K562 (cell line): ENCODE measurements around the gene TIMM10. TPM values are rescaled to one million over a fixed set of nuclear protein-coding genes. Genes with fewer than 3 reads are reported as not detected.

ENCODE experiments used
- ATAC-seq: fragments of 200-7000 bp; cut with Tn5 transposase; 3 replicates; pipeline ENCODE4 v1.9.1; 2020; ENCODE audit warnings: moderate library complexity
- BruUV-seq: library from RNA; stranded (reverse); fragments of 400-500 nt; replicated peaks from 2 replicates; lab custom pipeline; 2021; lab: Mats Ljungman, UMichigan
- CTCF ChIA-PET: fragments of 300-600 bp; formaldehyde crosslinking; extraction: SDS; loops from one replicate; lab custom pipeline; 2021; ENCODE audit warnings: low intra/inter-chr PET ratio; lab: Yijun Ruan, JAX
- POLR2A ChIA-PET: fragments of 300-600, 350-650 bp; sonication (Branson Sonifier 250); formaldehyde crosslinking; extraction: SDS; loops from one replicate; lab custom pipeline; 2021; ENCODE audit warnings: antibody characterized with exemption, inconsistent platforms; lab: Yijun Ruan, JAX
- DNase-seq, 4 experiments: peaks; one replicate each; pipeline versions ENCODE4 v3.0.0 to v3.0.0-alpha.2; 2011 to 2018; ENCODE audit warnings: low spot score in 3 of 4, mixed read lengths in 3 of 4; ENCODE audit errors: extremely low read depth in 1 of 4
- FAIRE-seq: peaks from 2 replicates; lab custom pipeline; 2011; peaks lifted over from hg19 to GRCh38; lab: Jason Lieb, UNC
- H2AFZ ChIP-seq: 2 replicates; pipeline ENCODE4 v1.6.0; 2011; ENCODE audit warnings: low read depth, low read length, control low read depth, inconsistent platforms
- H3K27ac ChIP-seq: fragments of 200-600 bp; 3 replicates; pipeline ENCODE4 v1.8.0; 2011; ENCODE audit warnings: low read depth, mild to moderate bottlenecking, control low read depth, inconsistent platforms, low read length, moderate library complexity, mixed read lengths; ENCODE audit errors: extremely low read depth
- H3K27me3 ChIP-seq, 2 experiments: fragments of 300-600 bp in 1 of 2; 2 replicates in 1 of 2; 3 replicates in 1 of 2; pipeline versions ENCODE4 v1.6.0 to v1.8.0; 2011; ENCODE audit warnings: inconsistent platforms in 2 of 2, low read length in 2 of 2, mild to moderate bottlenecking in 1 of 2, mixed read lengths in 1 of 2, moderate library complexity in 1 of 2; ENCODE audit not compliant: control insufficient read depth in 2 of 2, insufficient read depth in 2 of 2
- H3K36me3 ChIP-seq: fragments of 300-600 bp; 3 replicates; pipeline ENCODE4 v1.8.0; 2011; ENCODE audit warnings: mild to moderate bottlenecking, low read length, inconsistent platforms; ENCODE audit not compliant: control insufficient read depth, insufficient read depth
- H3K4me1 ChIP-seq, 2 experiments: fragments of 200-600 bp in 1 of 2; replicated peaks in 1 of 2; 2 replicates in 1 of 2; 3 replicates in 1 of 2; pipeline versions ENCODE4 v1.5.1 to v1.8.0; 2011; ENCODE audit warnings: inconsistent platforms in 2 of 2, low read length in 2 of 2, mild to moderate bottlenecking in 1 of 2, mixed read lengths in 1 of 2, moderate library complexity in 1 of 2; ENCODE audit not compliant: control insufficient read depth in 2 of 2, insufficient read depth in 2 of 2
- H3K4me2 ChIP-seq: 2 replicates; pipeline ENCODE4 v1.6.1; 2011; ENCODE audit warnings: low read length, control low read depth, inconsistent platforms, mixed read lengths; ENCODE audit not compliant: insufficient read depth
- H3K4me3 ChIP-seq: fragments of 200-600 bp; sonication (generic), shearing (Covaris generic); 2 replicates; pipeline ENCODE4 v1.5.1; 2016; ENCODE audit warnings: control low read depth, inconsistent platforms
- H3K79me2 ChIP-seq: fragments of 200-600 bp; 3 replicates; pipeline ENCODE4 v1.8.0; 2011; ENCODE audit warnings: low read length, inconsistent platforms; ENCODE audit not compliant: control insufficient read depth, insufficient read depth
- H3K9ac ChIP-seq, 2 experiments: 2 replicates each; pipeline versions ENCODE4 v1.6.0 to v1.6.1; 2011; ENCODE audit warnings: low read depth in 2 of 2, low read length in 2 of 2, control low read depth in 1 of 2, inconsistent platforms in 1 of 2, mild to moderate bottlenecking in 1 of 2, mixed read lengths in 1 of 2; ENCODE audit not compliant: insufficient read depth in 1 of 2
- H3K9me1 ChIP-seq: one replicate; pipeline ENCODE4 v1.6.0; 2011; ENCODE audit warnings: inconsistent platforms, mild to moderate bottlenecking, low read length, moderate library complexity; ENCODE audit not compliant: control insufficient read depth, insufficient read depth
- H3K9me3 ChIP-seq: replicated peaks from 2 replicates; pipeline ENCODE4 v1.5.1; 2011; ENCODE audit warnings: low read depth, low read length, inconsistent platforms; ENCODE audit not compliant: control insufficient read depth, insufficient read depth
- H4K20me1 ChIP-seq: replicated peaks from 2 replicates; pipeline ENCODE4 v1.6.1; 2011; ENCODE audit warnings: low read length, inconsistent platforms, mixed read lengths; ENCODE audit not compliant: control insufficient read depth, insufficient read depth
- CHAMP1 ChIP-seq: fragments of 450-650 bp; IDR thresholded peaks from 2 replicates; pipeline ENCODE4 v1.6.1; 2016; ENCODE audit warnings: mild to moderate bottlenecking
- CHD2 ChIP-seq: IDR thresholded peaks from 2 replicates; pipeline ENCODE4 v1.6.1; 2011; ENCODE audit warnings: low read depth, low read length
- DDX20 ChIP-seq: fragments of 450-650 bp; IDR thresholded peaks from 2 replicates; pipeline ENCODE4 v1.6.1; 2016; ENCODE audit warnings: missing genetic modification characterization, low read depth, mild to moderate bottlenecking, missing compliant biosample characterization, moderate library complexity
- FOXJ3 ChIP-seq: sonication (generic); formaldehyde crosslinking; IDR thresholded peaks from 2 replicates; pipeline ENCODE4 v1.4.0; 2020; ENCODE audit warnings: mild to moderate bottlenecking, missing genetic modification reagents
- HES1 ChIP-seq: fragments of 450-650 bp; IDR thresholded peaks from 2 replicates; pipeline ENCODE4 v1.6.1; 2016; ENCODE audit warnings: low read depth, mild to moderate bottlenecking, moderate library complexity
- HLTF ChIP-seq: fragments of 450-650 bp; IDR thresholded peaks from 2 replicates; pipeline ENCODE4 v1.6.1; 2016
- HNRNPUL1 ChIP-seq: fragments of 200-400 bp; formaldehyde crosslinking; IDR thresholded peaks from 2 replicates; pipeline ENCODE4 v1.6.1; 2017; ENCODE audit warnings: low read length
- MIER1 ChIP-seq: fragments of 450-650 bp; IDR thresholded peaks from 2 replicates; pipeline ENCODE4 v1.6.1; 2016; ENCODE audit warnings: antibody characterized with exemption, mild to moderate bottlenecking, low read depth
- MITF ChIP-seq: IDR thresholded peaks from 2 replicates; pipeline ENCODE4 v1.6.1; 2014; ENCODE audit warnings: antibody characterized with exemption
- MYC ChIP-seq, 2 experiments: fragments of 250-450 bp in 1 of 2; sonication (Bioruptor Pico) in 1 of 2; IDR thresholded peaks; 2 replicates each; pipeline versions ENCODE4 v1.5.1 to v1.6.1; 2012 to 2021; ENCODE audit warnings: low read depth in 2 of 2, borderline replicate concordance in 1 of 2, improper control_type of control experiment in 1 of 2, low read length in 1 of 2, mild to moderate bottlenecking in 1 of 2, moderate library complexity in 1 of 2
- NFIX ChIP-seq: fragments of 250-450 bp; sonication (Bioruptor Pico); IDR thresholded peaks from 2 replicates; pipeline ENCODE4 v1.4.0; 2020; ENCODE audit warnings: low read depth, mild to moderate bottlenecking, moderate library complexity
- NR4A1 ChIP-seq, 2 experiments: fragments of 250-450 bp in 1 of 2; fragments of 450-650 bp in 1 of 2; sonication (Bioruptor Pico) in 1 of 2; IDR thresholded peaks; 2 replicates each; pipeline versions ENCODE4 v1.4.0 to v1.6.1; 2016 to 2020; ENCODE audit warnings: mild to moderate bottlenecking in 2 of 2, missing compliant biosample characterization in 1 of 2, missing genetic modification characterization in 1 of 2, moderate library complexity in 1 of 2
- SETDB1 ChIP-seq: IDR thresholded peaks from one replicate; pipeline ENCODE4 v1.6.1; 2012; ENCODE audit warnings: low read length, control low read depth, inconsistent platforms
- TFAM ChIP-seq: fragments of 250-450 bp; sonication (Bioruptor Pico); conservative IDR thresholded peaks from 2 replicates; pipeline ENCODE4 v1.5.0; 2021; ENCODE audit warnings: mild to moderate bottlenecking, moderate library complexity
- THAP7 ChIP-seq: fragments of 250-450 bp; sonication (Bioruptor Pico); IDR thresholded peaks from 2 replicates; pipeline ENCODE4 v1.5.0; 2021
- XRCC3 ChIP-seq: fragments of 450-650 bp; IDR thresholded peaks from 2 replicates; pipeline ENCODE4 v1.6.1; 2017; ENCODE audit warnings: mild to moderate bottlenecking, moderate library complexity
- ZNF740 ChIP-seq, 3 experiments: fragments of 200-800 bp in 1 of 3; sonication (Bioruptor generic) in 1 of 3; sonication (generic) in 1 of 3; formaldehyde crosslinking in 1 of 3; IDR thresholded peaks; 2 replicates each; pipeline versions ENCODE4 v1.6.1 to v1.8.0; 2016 to 2022; ENCODE audit warnings: mild to moderate bottlenecking in 2 of 3, missing compliant biosample characterization in 2 of 3, missing genetic modification characterization in 2 of 3, missing genetic modification reagents in 1 of 3
- WGBS: fragments of 100-300 bp; shearing (Covaris generic); methylation state at CpG from one replicate; pipeline ENCODE4 v1.1.6; 2016; ENCODE audit warnings: low coverage, mixed read lengths; ENCODE audit not compliant: insufficient coverage; ENCODE audit errors: missing lambda C conversion rate; 5-methylcytosine and 5-hydroxymethylcytosine counted together
- in situ Hi-C: fragments of 300-500 bp; cut with MboI; formaldehyde crosslinking; loops from 4 replicates; pipeline ENCODE4 v1.15.0; 2018; ENCODE audit warnings: inconsistent platforms, mixed read lengths
- intact Hi-C: fragments of 100-400 bp; cut with micrococcal nuclease; formaldehyde crosslinking; loops from 2 replicates; pipeline ENCODE4 v1.14.2; 2022
- polyA plus RNA-seq, 8 experiments: library from polyadenylated mRNA; depleted of rRNA in 4 of 8; stranded (reverse) in 5 of 8; unstranded in 3 of 8; fragments of >200 nt; fragmentation: Nextera tagmentation in 2 of 8; fragmentation: Illumina TruSeq in 1 of 8; extraction: Ambion mirVana in 2 of 8; extraction: Trizol in 1 of 8; gene quantifications; 2 replicates each; pipeline versions ENCODE4 v1.2.1 to v1.2.3, GENCODE V29; 2011 to 2014; ENCODE audit warnings: inconsistent platforms in 1 of 8, missing spikeins in 1 of 8
- total RNA-seq, 7 experiments: library from RNA; depleted of rRNA in 6 of 7; stranded (reverse); fragments of >200 nt in 6 of 7; fragmentation: Illumina TruSeq in 2 of 7; extraction: Trizol in 2 of 7; gene quantifications; 2 replicates each; pipeline versions ENCODE4 v1.2.1 to v1.2.3, GENCODE V29; 2011 to 2021; ENCODE audit warnings: low replicate concordance in 1 of 7

TIMM10 gene
- total and polyA plus RNA-seq, 9 of the 15 experiments (the other 6 are each of a cell fraction or from before 2014, with no cell fraction given), result 109 to 553 (median 172) TPM

GRCh38 chr11:57549983-57550382, 19.4 kb upstream of the TIMM10 start:
- Histone ChIP-seq H3K4me3 (no peak overlapping the region), H3K9ac (no peak overlapping the region), H3K9me3 (no peaks in the 10 kb centered on the region), H3K79me2 (no peaks in the 10 kb centered on the region), H3K27me3 (no peaks in the 10 kb centered on the region), H3K4me2 (no peak overlapping the region), H4K20me1 (no peaks in the 10 kb centered on the region), H3K9me1 (no peaks in the 10 kb centered on the region), H2AFZ (no peak overlapping the region), H3K27ac (no peak overlapping the region), H3K36me3 (no peaks in the 10 kb centered on the region)
- CTCF ChIA-PET, result no interaction called here
- FAIRE-seq, result no peak
- in situ Hi-C loops, result no loop called here
- ATAC-seq, result no peak
- BruUV-seq, result no TSS peak
- WGBS, result 56% methylated on average over 8 of the region's 8 CpGs
- TF ChIP-seq TFAM (CRISPR knock-in tag), result no peak
- TF ChIP-seq FOXJ3, result no peak
- TF ChIP-seq MIER1, result no peak
- TF ChIP-seq DDX20 (tag), result no peak
- TF ChIP-seq HES1, result no peak
- TF ChIP-seq XRCC3, result no peak
- TF ChIP-seq MITF, result no peak
- TF ChIP-seq ZNF740 (CRISPR knock-in tag; IDR thresholded peaks at IDR 0.05), result no peak
- TF ChIP-seq ZNF740 (tag; IDR thresholded peaks at IDR 0.05), result no peak
- no peak for TF ChIP-seq NR4A1 (CRISPR knock-in tag; IDR thresholded peaks at IDR 0.05)
- TF ChIP-seq NR4A1 (tag; IDR thresholded peaks at IDR 0.05), result no peak
- no peak for TF ChIP-seq MYC (IDR thresholded peaks at IDR 0.05; ENCODE audit: low read depth, low read length)
- TF ChIP-seq MYC (CRISPR knock-in tag; IDR thresholded peaks at IDR 0.05; ENCODE audit: borderline replicate concordance, low read depth), result no peak
- no peak for TF ChIP-seq CHD2
- no peak for TF ChIP-seq THAP7 (CRISPR knock-in tag)
- no peak for TF ChIP-seq HNRNPUL1
- TF ChIP-seq HLTF, result no peak
- no peak for TF ChIP-seq SETDB1
- TF ChIP-seq NFIX, result no peak
- TF ChIP-seq CHAMP1, result no peak
- TF ChIP-seq, all 486 proteins: peak for 0
- H3K4me1 ChIP-seq, result peaks cover 10 to 14% of the 10 kb centered on the region in 2 experiments; a peak in 4 of 5 replicates
- DNase-seq, result no peak
- intact Hi-C loops, result no loop called here
- POLR2A ChIA-PET, result no interaction called here
